HG03103 (cell line): Measurements from ENCODE around the gene SUSD1.
"Not testable (repeated sequence)": the region's sequence is repeated elsewhere in the genome, so short reads cannot be mapped to it uniquely, and the experiment has no call there.

Source experiments
- ATAC-seq: cut with Tn5 transposase; IDR thresholded peaks from one replicate; pipeline ENCODE4 v1.9.1; 2021; ENCODE audit warnings: low read depth; ENCODE audit not compliant: unreplicated experiment

Gene SUSD1

DNA sequence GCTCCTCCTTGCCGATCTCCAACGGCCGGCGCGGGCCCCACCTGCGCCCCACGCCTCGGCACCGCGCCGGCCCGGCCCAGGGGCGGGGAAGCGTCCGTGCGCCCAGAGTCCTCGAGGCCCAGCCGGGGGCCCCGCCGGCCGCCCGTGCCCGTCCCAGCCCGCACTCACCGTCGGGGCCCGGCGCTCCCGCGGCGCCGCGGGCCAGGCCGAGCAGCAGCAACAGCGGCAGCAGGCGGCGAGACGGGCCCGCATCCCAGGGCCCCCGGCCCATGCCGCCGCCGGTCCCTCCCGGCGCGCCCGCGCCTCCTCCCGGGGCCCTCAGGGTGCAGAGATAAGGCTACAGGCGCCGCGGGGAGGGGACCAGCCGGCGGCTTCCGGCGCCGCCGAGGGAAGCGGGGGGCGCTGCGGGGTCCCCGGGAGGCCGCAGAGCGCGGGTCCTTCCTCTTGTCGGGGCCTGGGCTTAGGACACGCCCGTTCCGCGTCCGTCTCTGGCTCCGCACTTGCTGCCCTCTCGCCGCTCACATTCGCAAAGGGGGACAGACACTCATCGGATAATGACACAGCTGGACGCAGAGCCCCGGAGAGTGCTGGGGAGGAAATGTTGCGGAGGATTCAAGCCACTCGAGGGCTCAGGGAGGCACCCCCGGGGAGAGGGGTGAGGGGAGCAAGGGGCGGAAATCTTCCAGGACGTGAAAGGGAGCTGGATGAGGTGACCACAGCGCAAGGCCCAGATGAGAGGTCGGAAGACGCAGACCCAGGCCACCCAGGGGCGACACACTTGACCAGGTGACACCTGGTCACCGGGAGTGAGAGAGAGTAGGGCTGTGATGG, at the start of gene SUSD1:
Gene SUSD1, minus strand, starts transcription at position 333 of the 831 bp plus-strand sequence. Its CDS starts 62 bp downstream, at position 271.
- peak; percentile 36 for ATAC-seq

DNA sequence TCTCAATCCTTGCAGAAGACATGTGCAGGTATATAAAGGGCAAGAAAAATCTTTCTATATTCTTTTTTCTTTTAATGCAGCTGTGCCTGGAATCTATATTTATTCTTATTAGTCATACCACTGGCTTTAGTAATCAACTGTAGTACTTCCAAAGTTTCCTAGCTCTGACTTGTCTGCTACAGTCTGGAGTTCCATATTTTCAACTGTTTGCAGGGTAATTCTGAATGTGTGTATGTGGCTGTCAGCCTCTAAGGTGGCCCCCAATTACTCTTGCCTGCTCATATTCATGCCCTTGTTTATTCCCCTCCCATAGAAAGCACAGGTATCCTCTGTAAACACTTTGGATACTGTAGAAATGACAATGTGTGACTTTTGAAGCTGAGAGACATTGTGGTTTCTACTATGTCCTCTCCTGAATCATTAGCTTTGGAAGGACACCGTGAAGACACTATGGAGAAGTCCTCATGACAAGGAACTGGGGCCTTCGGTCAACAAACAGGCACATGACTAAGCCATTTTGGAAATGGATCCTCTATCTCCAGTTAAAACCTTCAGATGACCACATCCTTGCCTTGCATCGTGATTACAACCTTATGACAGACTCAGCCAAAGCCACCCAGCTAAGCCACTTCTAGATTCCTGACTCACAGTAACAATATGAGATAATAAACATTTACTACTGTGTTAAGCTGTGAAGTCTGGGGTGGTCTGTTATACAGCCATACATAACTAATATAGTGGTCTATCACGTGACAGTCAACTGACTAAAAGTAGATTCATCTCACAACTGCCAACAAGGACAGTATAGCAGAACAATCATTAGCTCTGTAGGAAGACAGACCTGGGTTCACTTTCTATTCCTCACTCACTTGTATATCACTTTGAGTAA, 49.5 kb upstream of the SUSD1 start:
- ATAC-seq: peak; percentile 65

DNA sequence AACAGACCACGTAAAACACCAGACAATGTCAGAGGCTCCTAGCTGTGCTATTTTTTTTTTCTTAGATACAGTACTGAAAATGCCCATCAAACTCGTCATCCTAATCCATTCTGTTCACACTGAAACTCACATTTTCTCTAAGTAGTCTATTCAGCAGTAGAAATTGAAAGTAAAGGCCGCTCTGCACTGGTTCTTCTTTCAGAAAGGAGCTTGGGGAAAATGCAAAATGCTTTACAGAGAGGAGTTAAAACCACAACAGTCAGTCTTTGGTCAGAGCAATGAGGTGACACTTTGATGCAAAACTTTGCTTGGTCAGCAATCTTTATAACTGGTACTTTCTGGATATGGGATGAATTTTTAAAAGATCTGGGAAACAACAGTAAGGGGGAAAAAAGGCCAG, 43.8 kb upstream of the SUSD1 start:
- peak; percentile 88 for ATAC-seq

DNA sequence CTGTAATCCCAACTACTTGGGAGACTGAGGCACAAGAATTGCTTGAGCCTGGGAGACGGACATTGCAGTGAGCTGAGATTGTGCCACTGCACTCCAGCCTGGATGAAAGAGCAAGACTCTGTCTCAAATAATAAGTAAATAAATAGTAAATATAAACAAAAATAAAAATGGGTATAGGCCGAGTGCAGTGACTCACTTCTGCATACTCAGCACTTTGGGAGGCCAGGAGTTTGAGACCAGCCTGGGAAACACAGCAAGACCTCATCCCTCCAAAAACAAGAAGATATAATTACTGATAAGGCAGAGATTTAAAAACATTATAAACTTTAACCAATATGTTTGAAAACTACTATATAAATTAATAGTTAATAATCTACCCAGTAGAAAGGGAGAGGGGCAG, 37.8 kb upstream of the SUSD1 start:
- ATAC-seq: no peak

DNA sequence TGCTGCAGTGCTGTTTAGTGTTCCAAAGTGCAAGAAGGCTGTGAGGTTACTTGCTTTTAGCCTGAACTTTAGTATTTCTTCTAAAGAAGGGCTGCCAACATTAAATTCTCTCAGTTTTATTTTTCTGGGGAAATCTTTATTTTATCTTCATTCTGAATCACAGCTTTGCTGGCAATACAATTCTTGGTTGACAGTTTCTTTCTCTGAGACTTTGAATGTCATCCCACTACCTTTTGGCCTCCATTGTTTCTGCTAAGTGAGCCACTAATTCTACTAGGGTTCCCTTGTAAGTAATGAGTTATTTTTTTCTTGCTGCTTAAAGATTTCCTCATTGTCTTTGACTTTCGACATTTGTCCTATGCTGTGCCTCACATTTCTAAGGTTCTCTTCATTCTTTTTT, 32.4 kb upstream of the SUSD1 start:
- ATAC-seq: no peak

DNA sequence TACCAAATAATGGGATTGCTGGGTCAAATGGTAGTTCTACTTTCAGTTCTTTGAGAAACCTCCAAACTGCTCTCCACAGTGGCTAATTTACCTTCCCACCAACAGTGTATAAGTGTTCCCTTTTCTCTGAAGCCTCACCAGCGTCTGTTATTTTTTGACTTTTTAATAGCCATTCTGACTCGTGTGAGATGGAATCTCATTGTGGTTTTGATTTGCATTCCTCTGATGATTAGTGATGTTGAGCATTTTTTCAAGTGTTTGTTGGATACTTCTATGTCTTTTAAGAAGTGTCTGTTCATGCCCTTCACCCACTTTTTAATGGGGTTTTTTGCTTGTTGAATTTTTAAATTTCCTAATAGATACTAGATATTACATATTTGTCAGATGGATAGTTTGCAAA, 28.4 kb upstream of the SUSD1 start:
- ATAC-seq: no peak

DNA sequence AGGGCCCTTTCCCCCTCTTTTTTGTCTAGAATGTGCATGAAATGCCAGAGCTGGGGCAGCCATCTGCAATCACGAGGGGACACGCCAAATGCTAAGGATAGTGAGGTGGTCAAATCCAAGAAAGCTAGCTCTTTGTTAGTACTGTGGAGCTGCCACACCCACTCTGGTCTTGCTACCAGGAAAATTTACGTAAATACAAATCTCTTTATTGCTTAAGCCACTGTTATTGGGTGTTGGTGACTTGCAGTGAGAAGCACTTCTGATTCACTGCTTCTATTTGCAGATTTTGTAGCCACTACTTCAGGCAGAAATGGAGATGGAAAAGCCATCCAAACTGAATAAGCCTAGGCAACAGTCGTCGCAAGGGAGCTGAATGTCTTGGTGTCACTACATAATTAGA, 25.6 kb upstream of the SUSD1 start:
- ATAC-seq: no peak

DNA sequence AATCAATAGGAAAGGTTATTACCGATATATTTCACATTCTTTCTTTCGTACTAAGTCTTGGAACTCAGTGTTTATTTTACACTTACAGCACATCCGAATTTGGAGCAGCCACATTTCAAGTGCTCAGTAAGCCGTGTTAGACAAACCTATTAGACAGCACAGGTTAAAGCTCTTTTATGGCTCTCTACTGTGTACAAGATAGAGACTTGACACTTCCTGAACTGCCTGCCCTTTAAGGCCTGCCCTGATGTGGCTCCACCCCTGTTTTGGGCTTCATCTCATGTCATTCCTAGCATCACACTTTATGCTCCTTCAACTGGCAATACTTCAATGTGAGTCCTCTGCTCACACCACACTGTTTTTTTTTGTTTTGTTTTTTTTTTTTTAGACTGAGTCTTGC, 23.5 kb upstream of the SUSD1 start:
- no peak for ATAC-seq

DNA sequence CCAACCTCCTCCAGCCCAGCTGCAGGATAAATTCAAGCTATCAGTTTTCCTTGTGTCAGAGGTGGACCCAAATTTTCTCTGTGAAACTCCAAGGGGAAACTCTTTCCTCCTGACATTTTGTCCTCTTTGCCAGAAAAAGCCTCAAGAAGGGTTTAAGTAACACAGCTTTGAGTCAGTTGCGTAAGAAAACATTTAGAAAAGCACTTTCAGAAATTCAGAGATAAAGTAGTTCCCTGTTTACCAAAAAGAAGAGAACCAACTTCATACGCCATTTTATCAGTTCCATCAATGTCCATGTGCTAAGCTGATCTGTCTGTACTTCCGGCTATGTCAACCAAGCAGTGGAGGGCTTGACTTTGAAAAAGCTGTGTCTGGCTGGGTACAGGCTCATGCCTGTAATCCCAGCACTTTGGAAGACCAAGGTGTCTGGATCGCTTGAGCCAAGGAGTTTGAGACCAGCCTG, 19.9 kb upstream of the SUSD1 start:
- no peak for ATAC-seq

DNA sequence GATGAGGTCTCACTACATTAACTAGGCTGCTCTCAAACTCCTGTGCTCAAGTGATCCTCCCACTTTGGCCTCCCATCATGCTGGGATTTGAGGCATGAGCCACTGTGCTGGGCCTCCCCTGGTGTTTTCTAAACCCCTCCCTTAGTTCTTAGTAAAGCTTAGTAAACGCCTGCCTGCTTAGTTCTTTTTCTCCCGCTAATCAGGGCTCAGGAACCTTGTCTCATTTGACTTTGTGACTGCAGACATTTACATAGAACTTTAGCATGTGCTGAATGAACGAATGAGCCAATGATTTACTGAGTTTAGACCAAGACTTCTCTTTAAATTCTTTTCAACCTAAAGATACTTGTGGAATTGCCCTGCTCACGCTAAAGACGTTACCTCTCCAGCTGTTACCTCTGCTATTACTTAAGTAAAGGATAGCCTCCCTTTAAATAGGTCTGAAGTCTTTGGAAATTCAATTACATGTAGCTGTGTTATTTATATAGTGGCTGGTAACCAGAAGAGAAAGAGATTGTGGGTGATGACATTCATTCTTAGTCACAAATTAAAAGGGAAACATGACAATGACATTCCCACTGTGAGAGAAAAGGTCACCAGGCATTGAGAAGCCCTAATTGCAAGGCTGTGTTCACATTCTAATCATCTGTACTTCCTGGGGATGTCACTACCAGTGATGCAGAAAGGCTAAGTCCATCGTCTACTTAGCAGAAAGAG, 18.6 kb upstream of the SUSD1 start:
- ATAC-seq: no peak

DNA sequence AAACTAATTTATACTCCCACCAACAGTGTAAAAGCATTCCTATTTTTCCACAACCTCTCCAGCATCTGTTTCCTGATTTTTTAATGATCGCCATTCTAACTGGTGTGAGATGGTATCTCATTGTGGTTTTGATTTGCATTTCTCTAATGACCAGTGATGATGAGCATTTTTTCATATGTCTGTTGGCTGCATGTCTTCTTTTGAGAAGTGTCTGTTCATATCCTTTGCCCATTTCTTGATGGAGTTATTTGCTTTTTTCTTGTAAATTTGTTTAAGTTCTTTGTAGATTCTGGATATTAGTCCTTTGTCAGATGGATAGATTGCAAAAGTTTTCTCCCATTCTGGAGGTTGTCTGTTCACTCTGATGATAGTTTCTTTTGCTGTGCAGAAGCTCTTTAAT, 15.2 kb upstream of the SUSD1 start:
- not testable (repeated sequence) for ATAC-seq

DNA sequence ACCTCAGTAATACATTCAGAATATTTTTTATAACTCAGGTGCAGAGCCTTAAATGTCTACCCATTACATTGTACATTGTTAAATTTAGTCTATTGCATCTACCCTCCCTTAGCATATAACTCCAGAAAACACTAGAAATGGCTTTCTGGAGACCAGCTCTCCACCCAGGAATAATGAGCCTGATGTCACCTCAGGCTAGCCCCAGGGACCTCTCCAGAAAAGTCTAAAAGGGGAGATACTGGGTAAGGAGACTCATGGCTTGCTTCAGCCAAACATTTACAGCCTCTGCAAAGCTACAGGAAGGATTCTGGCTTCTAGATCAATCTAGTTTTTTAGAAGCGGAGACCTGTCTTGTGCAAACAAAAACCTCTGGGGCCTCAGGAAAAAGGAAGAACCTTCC, 13.8 kb upstream of the SUSD1 start:
- no peak for ATAC-seq

DNA sequence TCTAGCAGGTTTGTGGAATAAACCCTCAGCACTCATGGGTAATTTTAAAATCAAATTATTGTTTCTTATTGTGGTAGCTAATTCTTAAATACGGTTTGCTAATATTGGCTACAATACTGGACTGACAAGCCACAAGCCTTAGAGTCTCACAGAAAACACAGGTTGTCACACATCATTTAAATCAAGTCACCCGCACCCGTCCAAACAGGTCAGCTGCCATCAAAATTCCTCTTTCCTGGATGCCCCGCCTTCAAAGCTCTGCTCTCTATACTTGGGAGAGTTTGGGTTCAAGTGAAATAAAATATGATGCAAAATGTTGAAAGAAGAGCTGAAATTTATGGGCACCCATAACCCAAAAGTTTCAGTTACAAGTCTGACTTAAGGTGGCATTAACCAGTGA, 12.3 kb upstream of the SUSD1 start:
- no peak for ATAC-seq

DNA sequence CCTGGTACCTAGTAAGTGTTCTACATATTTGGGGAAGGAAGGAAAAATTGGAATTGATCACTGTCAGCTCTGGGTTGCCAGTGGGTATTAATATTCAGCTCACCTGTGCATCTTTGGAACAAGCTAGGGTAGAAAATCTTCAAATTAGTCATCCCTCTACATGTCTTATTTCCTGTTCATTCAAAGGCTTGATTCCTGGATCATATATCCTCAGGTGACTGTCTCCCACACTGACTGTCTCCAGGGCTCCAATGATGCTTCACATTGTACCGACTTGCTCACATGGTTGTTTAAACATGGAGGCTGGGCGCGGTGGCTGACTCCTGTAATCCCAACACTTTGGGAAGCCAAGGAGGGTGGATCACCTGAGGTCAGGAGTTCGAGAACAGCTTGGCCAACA, 11.6 kb upstream of the SUSD1 start:
- ATAC-seq: no peak

DNA sequence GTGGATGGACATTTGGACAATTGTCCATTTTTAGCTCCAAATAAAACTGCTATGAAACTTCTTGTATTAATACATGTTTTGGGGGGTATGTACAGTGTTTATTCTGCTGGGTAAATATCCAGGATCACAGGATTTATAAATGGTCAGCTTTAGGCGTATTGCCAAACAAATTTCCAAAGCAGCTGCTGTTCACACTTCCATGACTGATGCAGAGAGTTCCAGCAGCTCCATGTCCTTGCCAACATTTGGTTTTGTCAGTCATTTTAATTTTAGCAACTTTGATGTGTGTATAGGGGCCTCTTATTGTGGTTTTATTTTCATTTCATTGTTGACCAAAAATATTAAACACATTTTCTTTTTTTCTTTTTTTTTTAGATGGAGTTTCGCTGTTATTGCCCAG, 9.8 kb upstream of the SUSD1 start:
- no peak for ATAC-seq

DNA sequence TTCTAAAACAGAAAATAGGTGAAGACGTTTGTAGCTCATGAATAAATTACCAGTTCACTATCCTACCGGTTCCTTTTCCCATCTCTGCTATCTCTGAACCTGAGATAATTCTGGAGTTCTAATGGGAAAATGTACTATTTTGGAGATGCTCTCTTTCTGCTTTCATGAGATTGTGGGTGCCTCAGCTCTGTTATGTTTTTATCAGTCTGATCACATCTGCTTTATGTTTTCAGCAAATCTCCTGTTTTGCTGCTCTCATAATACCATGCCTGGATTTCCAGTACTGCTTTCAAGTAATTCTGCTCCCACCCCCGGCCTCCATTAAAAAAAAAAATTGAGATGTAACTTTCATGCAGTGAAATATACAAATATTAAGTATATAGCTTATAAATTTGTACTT, 9.1 kb upstream of the SUSD1 start:
- no peak for ATAC-seq

DNA sequence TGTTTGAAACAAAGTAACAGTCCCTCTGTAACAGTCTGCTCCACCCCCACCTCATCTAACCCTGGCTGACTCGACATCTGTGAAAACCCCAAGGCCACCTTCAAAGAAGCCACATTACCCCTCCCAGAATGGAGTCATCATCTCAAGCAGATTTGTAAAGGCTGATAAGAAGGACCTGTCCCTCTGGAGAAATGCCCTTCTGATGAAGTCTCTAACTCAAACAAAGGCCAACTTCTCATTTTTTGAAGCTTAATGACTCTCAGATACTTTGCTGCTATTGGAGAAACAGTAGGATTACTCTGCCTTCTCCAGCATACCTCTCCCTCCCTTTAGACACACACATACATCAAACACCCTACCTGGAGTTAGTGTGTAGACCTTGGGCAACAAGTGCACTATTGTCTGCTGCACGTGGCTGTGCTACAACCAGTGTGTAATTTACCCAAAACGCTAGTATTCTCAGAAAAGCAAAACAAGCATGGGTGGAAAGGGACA, 5.3 kb upstream of the SUSD1 start:
- ATAC-seq: no peak

DNA sequence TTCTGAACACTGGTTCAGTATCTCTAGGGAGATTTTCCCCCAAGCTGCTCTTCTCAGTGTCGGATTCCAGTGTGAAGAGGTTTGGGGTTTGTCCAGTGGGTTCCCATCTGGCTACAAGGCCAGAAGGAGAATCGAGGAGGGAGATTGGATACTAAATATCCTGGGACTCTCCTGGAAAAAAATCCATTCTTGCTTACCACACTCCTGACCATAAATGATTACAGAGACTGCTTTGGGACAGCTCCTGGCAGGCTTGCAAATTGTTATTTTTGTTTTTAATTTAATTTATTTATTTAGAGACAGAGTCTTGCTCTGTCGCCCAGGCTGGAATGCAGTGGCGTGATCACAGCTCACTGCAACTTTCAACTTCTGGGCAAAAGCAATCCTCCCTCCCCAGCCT, 4.7 kb upstream of the SUSD1 start:
- ATAC-seq: no peak

DNA sequence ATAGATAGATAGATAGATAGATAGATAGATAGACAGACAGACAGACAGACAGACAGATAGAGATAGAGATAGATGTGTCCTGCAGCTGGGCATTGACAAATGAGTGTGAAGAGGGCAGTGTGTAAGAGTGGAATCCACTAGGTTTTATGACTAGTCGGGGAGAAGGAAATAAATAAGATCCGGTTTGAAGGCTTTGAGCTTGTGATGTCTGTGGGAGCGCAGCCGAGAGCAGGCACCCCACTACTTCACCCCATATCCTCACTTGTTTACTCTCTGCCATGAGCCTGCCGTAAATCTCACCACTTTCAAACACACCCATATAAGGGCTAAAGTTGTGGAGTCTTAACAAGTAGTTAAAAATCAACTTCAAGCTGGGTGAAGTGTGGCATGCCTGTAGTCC, 1.4 kb upstream of the SUSD1 start:
- ATAC-seq: no peak

DNA sequence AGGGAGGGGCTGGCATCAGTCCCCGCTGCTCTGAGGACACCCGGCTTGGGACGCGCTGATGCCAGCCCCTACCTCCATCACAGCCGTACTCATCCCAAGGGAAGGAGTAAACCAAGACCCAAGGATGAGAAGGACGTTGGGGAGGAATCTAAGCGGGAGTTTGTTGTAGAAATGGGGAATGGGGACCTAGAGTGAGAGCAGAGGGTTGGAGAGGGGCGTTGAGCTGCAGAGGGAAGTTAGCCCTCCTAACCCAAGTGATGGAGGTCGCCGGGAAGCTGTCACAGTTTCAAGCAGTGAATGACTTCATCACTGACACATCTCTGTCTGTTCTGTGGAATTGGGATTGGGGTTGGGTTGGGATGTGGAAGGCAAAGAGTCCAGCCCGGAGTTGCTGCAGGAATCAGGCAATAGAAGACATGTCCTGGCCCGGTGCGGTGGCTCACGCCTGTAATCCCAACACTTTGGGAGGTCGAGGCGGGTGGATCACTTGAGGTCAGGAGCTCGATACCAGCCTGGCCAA, 759 bp upstream of the SUSD1 start:
- no peak for ATAC-seq
